Progenitor cell of endocrine pancreas (in vitro differentiated cells): ENCODE data around the gene FAM53A. TPM values are rescaled to one million over a fixed set of nuclear protein-coding genes. Genes with fewer than 3 reads are reported as not detected.

Experiments used
- DNase-seq: peaks from one replicate; pipeline ENCODE4 v3.0.0; 2021; ENCODE audit warnings: low spot score; ENCODE audit not compliant: unreplicated experiment
- H3K27ac Mint-ChIP-seq: 2 replicates; pipeline ENCODE4 v1.8.0; 2021; ENCODE audit warnings: mild to moderate bottlenecking, moderate library complexity, mixed read lengths
- H3K27me3 Mint-ChIP-seq: 2 replicates; pipeline ENCODE4 v1.8.0; 2021; ENCODE audit warnings: mixed read lengths
- H3K36me3 Mint-ChIP-seq: 2 replicates; pipeline ENCODE4 v1.8.0; 2022; ENCODE audit warnings: mixed read lengths; ENCODE audit not compliant: insufficient read depth
- H3K4me1 Mint-ChIP-seq: 2 replicates; pipeline ENCODE4 v1.8.0; 2021; ENCODE audit warnings: low read depth, mixed read lengths
- H3K4me3 Mint-ChIP-seq: 2 replicates; pipeline ENCODE4 v1.8.0; 2021; ENCODE audit warnings: low read depth, mild to moderate bottlenecking, moderate library complexity, mixed read lengths
- H3K9me3 Mint-ChIP-seq: 2 replicates; pipeline ENCODE4 v1.8.0; 2021; ENCODE audit warnings: low read depth, mixed read lengths
- CTCF ChIP-seq: fragments of 200-600 bp; sonication (generic); IDR thresholded peaks from one replicate; pipeline ENCODE4 v1.5.0; 2021; ENCODE audit warnings: antibody characterized with exemption, mild to moderate bottlenecking; ENCODE audit not compliant: unreplicated experiment
- total RNA-seq: library from RNA; stranded (reverse); gene quantifications from 2 replicates; pipeline ENCODE4 v1.2.1, GENCODE V29; 2021

The FAM53A gene
- total RNA-seq, 1 donor from 2014 or later: 3.0 TPM

- no peak for DNase-seq
- peaks cover 5% of the 10 kb centered on the region for H3K36me3 Mint-ChIP-seq
- TF ChIP-seq CTCF: no peak
- no peak overlapping the region for H3K27ac Mint-ChIP-seq
- no peaks in the 10 kb centered on the region for H3K9me3 Mint-ChIP-seq
- H3K4me1 Mint-ChIP-seq: peaks cover 24% of the 10 kb centered on the region
- H3K27me3 Mint-ChIP-seq: no peaks in the 10 kb centered on the region
- no peak overlapping the region for H3K4me3 Mint-ChIP-seq
Measured at GRCh38 chr4:1715002-1715758, 31.1 kb upstream of the FAM53A start.

- no peak for DNase-seq
- H3K4me3 Mint-ChIP-seq: peak overlapping the region; percentile 93
- H3K36me3 Mint-ChIP-seq: peaks cover 9% of the 10 kb centered on the region
- no peaks in the 10 kb centered on the region for H3K9me3 Mint-ChIP-seq
- TF ChIP-seq CTCF: no peak
- H3K4me1 Mint-ChIP-seq: peaks cover 25% of the 10 kb centered on the region
- no peaks in the 10 kb centered on the region for H3K27me3 Mint-ChIP-seq
- H3K27ac Mint-ChIP-seq: no peak overlapping the region
Measured at GRCh38 chr4:1714303-1715001, 30.3 kb upstream of the FAM53A start.

- Mint-ChIP-seq H3K4me1 (peaks cover 36% of the 10 kb centered on the region), H3K4me3 (peak overlapping the region; percentile 93), H3K27ac (peak overlapping the region; percentile 97), H3K9me3 (no peaks in the 10 kb centered on the region), H3K27me3 (no peaks in the 10 kb centered on the region), H3K36me3 (peaks cover 10% of the 10 kb centered on the region)
- TF ChIP-seq CTCF: no peak
- no peak for DNase-seq
Measured at GRCh38 chr4:1713003-1713851, 29.1 kb upstream of the FAM53A start.

- Mint-ChIP-seq H3K36me3 (peaks cover 13% of the 10 kb centered on the region), H3K9me3 (no peaks in the 10 kb centered on the region), H3K27ac (peak within 1 kb of the TSS; percentile 97), H3K4me1 (peaks cover 38% of the 10 kb centered on the region), H3K4me3 (peak within 1 kb of the TSS; percentile 95), H3K27me3 (no peaks in the 10 kb centered on the region)
- no peak for TF ChIP-seq CTCF
- peak; percentile 92 for DNase-seq
Measured at GRCh38 chr4:1712216-1713002, 28.3 kb upstream of the FAM53A start, which contains the start of gene SLBP. TSS of gene SLBP (minus strand) at chr4:1712319. CDS start at chr4:1712188, 131 bp downstream.
